8988T (cell line): ENCODE data around the gene CNR2.
A peak's percentile ranks its signal among the peaks of the same experiment; 100 is the strongest.
"Not testable (repeated sequence)": the region's sequence is repeated elsewhere in the genome, so short reads cannot be mapped to it uniquely, and the experiment has no call there.

ENCODE experiments used
- DNase-seq: peaks from one replicate; pipeline ENCODE4 v3.0.0; 2011

Gene CNR2

GRCh38 chr1:23913212-23913880 lies at the start of gene CNR2:
CNR2 (minus strand) TSS chr1:23913362; CDS start chr1:23875617, 37,745 bp downstream.
- DNase-seq, result no peak

DNA sequence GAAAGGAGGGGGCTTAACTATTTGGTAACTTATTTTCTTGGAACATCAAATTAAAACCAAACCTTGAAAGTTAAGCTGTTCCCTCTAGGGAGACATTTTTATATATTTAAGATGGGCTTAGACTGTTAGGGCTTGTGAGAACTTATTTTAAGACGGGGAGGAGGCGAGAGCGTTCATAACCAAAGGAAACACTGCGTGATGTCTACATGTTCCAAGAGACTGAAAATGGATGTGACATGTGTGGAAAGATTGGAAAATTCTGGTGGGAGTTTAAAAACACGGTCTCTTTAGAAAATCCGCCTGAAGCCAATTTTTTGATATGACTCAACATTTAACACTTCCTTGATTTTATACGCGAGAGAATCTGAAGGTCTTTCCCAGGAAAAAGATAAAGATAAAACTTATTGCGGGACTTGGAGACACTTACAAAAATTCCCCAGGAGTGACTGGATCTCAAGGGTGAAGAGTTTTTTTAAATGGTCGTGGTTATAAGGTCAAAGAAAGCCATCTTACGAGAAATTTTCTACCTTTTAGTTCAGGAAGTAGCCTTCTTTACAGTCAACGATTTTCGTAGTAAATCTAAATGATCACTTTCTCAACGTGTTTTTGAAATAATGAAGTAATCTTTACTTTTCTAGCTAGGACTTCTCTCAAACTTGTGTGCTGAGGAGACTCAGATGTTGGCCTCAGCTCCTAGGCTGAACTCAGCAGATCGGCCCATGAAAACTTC lies 47.3 kb upstream of the CNR2 start:
- no peak for DNase-seq

DNA sequence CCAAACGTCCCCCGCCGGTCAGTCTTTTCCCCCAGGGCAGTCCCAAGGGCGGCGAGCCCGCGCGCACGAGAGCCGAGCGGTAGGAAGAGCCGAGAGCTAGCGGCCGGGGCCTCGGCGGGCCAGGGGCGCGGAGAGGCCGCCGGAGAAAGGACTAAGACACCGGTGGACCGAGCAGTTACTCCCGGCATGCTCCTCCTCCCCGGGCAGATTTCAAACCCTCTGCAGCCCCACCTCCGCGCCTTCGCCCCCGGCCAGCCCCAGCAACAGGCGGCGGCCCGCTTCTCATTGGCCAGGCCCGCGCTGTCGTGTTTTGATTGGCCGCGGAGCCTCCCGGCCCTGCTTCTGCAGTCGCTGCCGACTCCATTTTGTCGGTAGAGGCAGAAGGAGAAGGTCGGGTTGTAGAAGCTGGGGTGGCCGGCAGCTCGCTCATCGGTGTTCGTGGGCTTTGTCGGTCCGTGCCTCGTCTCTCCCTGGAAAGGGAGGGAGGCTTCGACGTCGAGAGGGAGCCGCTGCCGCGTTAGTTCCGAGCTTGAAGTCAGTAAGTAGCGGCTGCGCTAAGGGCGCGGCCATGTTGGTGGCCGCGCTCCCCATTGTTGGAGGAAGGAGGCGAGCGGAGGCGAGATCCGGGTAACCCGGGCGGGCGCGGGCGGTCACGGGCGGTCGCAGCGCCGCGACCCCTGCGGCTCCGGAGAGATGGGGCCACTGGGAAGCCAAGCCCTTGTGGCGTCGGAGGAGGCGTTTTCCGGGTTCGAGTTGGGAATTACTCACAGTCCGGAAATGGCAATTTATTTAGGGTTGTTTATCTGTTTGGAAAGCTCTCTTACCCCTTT lies 46.5 kb upstream of the CNR2 start, which contains the start of gene PNRC2:
TSS of gene PNRC2 (plus strand) at position 368 of the 830 bp plus-strand sequence. CDS start 1,630 bp downstream, outside the sequence.
- DNase-seq, result peak; percentile 90

DNA sequence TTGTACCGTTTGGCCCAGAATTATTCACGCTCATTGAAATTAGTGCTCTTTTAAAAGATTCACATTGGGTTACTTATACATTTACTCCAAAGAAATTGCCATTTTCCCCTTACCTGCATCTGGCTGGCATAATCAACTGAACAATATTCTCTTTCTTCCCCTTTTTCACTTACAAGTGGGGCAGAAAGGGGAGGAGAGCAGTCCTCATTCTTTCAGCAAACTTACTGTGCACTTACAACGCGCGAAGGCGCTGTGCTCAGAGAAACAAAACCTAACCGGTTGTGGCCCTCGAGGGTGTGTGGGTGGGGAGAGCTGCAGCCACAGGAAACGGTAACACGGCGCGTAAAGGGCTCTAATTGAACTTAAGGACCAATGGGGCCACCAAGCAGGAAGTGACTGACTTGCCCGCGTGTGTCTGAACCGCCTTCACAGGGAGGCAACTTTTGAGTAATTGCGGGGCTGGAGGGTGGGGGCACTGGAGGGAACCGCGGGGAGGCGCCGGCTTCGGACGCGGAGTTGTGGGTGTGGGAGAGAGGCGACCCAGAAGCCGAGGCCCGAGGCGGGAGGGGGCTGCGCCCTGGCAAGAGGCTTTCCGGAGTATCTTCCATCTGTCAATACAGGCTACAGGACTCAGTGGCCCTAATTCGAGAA lies 45.8 kb upstream of the CNR2 start:
- peak; percentile 42 for DNase-seq

DNA sequence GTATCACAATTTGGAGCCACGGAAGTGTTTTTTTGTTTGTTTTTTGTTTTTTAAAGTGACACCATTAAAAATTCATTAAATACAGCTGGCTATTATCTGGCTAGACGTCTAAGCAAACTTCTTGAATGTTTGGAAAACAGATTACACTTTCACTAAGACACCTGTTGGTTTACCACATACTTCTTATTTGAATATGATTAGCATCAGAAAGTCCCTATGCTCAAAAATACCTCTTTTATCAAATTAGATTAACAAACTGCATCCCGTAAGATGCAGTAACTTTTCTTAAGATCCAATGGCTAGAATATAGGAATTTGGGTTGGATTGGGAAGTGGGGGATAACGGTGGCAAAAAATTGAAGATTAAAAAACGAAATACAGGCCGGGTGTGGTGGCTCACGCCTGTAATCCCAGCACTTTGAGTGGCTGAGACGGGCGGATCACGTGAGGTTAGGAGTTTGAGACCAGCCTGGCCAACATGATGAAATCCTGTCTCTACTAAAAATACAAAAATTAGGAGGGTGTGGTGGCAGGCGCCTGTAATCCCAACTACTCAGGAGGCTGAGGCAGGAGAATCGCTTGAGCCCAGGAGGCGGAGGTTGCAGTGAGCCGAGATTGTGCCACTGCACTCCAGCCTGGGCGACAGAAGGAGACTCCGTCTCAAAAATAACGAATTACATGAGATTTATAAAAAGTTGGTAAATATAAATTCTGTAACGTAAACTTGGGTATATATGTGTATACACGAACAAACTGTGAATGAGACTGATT lies 45.1 kb upstream of the CNR2 start:
- DNase-seq, result not testable (repeated sequence)

- DNase-seq, result no peak
Measured at GRCh38 chr1:23957096-23957495, 43.9 kb upstream of the CNR2 start.

DNA sequence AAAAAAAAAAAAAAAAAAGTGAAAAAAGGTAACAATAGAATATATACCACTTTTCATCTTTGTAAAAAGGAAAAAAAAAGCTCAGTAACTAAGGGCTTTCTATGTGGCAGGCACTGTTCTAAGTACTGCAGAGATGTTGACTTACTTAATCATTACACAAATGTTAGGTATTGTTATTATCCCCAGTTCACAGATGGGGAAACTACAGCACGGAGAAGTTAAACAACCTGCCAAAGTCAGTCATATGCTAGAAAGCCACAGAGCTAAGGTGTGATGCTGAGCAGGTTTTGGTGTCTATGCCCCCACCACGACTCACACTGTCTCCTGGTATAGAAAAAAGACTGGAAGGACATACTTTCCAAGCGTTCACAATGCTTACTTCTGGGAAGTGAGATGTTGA lies 39.9 kb upstream of the CNR2 start:
- no peak for DNase-seq

- no peak for DNase-seq
Measured at GRCh38 chr1:23947366-23947765, 34.2 kb upstream of the CNR2 start.

- DNase-seq, result no peak
Measured at GRCh38 chr1:23936481-23937176, 23.5 kb upstream of the CNR2 start.

- no peak for DNase-seq
Measured at GRCh38 chr1:23931491-23931880, 18.3 kb upstream of the CNR2 start.

DNA sequence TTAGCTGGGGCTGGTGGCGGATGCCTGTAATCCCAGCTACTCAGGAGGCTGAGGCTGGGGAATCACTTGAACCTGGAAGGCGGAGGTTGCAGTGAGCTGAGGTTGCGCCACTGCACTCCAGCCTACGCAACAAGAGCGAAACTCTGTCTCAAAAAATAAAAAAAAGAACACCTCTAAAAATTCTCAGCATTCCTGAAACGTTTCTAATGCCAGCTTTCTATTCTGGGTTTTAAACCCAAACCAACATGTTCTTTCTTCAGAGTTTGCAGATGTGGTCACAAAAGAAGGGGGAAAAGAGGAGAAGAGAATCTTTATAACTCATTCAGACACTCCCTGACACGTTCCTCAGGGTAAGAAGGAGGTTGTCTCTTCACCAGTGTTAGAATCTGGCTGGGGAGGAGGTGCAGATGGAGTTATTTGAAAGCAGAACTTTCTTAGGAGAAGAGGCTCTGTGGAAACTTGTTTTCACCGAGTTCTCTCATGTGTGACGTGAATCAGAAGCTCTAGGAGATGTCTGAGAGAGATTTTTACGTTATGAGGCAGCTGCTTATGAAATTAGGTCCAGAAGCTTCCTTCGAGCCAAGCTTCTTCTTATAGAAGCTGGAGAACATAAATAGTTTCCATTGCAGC lies 17.8 kb upstream of the CNR2 start:
- DNase-seq, result no peak

DNA sequence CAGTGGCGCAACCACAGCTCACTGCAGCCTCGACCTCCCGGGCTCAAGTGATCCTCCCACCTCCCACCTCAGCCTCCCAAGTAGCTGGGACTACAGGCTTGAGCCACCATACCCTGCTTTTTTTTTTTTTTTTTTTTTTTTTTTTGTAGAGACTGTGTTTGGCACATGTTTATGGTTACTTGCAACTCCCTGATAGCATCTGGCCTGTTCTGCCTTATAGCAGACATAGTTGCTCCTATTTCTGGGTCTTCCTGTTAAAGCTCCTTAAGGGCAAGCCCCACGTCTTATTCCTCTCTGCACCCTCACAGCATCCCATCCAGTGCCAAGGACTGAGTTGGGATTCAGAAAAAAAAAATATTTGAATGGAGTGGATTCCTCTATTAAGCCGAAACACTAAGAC lies 17.1 kb upstream of the CNR2 start:
- DNase-seq, result no peak

DNA sequence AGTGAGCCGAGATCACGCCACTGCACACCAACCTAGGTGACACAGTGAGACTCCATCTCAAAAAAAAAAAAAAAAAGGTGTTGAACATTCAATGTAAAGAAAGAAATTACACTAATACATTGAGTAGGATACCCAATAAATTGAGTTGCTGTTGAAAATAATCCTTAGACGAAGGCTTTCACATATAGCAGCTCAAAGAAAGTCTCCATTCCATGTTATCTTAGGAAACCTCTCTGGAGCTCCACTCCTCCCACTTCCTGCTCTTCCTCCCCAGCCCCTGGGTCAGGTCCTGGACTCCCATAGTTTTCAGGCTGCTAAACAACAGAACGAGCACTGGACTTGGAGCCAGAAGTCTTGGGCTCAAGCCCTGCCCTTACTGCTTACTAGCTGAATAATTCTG lies 15.6 kb upstream of the CNR2 start:
- DNase-seq, result no peak

GRCh38 chr1:23927097-23927496 lies 13.9 kb upstream of the CNR2 start:
- DNase-seq, result no peak

DNA sequence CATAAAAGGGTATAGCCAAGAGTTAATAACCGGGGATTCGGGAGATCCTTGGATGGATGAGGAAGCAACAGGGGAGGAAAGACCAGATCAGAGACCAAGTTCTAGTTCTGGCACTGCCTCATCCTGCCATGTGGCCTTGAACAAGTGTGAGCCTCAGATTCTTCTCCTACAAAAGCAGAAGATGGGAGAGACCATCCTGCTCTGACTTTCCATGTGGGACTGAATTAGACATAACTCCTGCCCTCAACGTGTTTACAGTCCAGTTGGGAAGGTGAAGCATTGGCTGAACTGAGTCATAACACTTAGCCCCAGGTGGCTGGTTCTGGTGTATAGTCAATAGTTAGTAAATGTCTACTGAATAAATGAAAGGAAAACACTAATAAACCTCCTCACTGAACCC lies 12.1 kb upstream of the CNR2 start:
- no peak for DNase-seq

- no peak for DNase-seq
Measured at GRCh38 chr1:23924601-23925000, 11.4 kb upstream of the CNR2 start.

GRCh38 chr1:23923592-23924499 lies 10.7 kb upstream of the CNR2 start:
- no peak for DNase-seq

DNA sequence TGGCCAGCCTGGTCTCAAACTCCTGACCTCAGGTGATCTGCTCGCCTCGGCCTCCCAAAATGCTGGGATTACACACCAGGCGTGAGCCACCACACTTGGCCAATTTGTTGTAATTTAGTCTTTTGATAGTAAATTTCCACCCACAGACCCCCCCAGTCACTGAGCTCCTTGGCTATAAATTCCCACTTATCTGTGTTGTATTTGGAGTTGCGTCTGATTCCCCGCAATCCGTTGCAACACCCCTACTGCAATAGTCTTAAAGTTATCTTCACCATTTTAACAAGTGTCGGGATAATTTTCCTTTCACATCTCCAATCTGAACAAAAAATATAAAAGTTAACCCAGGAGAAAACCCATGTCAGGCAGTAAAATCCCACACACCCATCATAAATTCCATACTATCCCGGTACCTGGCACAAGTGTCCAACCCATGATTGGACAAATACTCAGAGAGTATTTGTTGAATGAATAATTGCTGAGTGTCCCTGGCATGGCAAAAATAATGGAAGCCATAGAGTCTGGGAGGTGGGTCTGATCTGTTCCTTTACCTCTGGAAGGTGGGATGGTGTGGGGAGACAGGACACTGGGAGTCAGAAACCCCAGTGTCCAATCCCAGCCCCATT lies 9.3 kb upstream of the CNR2 start:
- no peak for DNase-seq
